K562 (cell line): ENCODE measurements around the gene EEF1B2. TPM values are rescaled to one million over a fixed set of nuclear protein-coding genes. Genes with fewer than 3 reads are reported as not detected.
A peak's percentile ranks its signal among the peaks of the same experiment; 100 is the strongest.

Experiments
- ATAC-seq: fragments of 200-7000 bp; cut with Tn5 transposase; 3 replicates; pipeline ENCODE4 v1.9.1; 2020; ENCODE audit warnings: moderate library complexity
- BruUV-seq: library from RNA; stranded (reverse); fragments of 400-500 nt; replicated peaks from 2 replicates; lab custom pipeline; 2021; lab: Mats Ljungman, UMichigan
- CTCF ChIA-PET: fragments of 300-600 bp; formaldehyde crosslinking; extraction: SDS; loops from one replicate; lab custom pipeline; 2021; ENCODE audit warnings: low intra/inter-chr PET ratio; lab: Yijun Ruan, JAX
- POLR2A ChIA-PET: fragments of 300-600, 350-650 bp; sonication (Branson Sonifier 250); formaldehyde crosslinking; extraction: SDS; loops from one replicate; lab custom pipeline; 2021; ENCODE audit warnings: antibody characterized with exemption, inconsistent platforms; lab: Yijun Ruan, JAX
- DNase-seq, 4 experiments: peaks; one replicate each; pipeline versions ENCODE4 v3.0.0 to v3.0.0-alpha.2; 2011 to 2018; ENCODE audit warnings: low spot score in 3 of 4, mixed read lengths in 3 of 4; ENCODE audit errors: extremely low read depth in 1 of 4
- FAIRE-seq: peaks from 2 replicates; lab custom pipeline; 2011; peaks lifted over from hg19 to GRCh38; lab: Jason Lieb, UNC
- H2AFZ ChIP-seq: 2 replicates; pipeline ENCODE4 v1.6.0; 2011; ENCODE audit warnings: low read depth, low read length, control low read depth, inconsistent platforms
- H3K27ac ChIP-seq: fragments of 200-600 bp; 3 replicates; pipeline ENCODE4 v1.8.0; 2011; ENCODE audit warnings: low read depth, mild to moderate bottlenecking, control low read depth, inconsistent platforms, low read length, moderate library complexity, mixed read lengths; ENCODE audit errors: extremely low read depth
- H3K27me3 ChIP-seq, 2 experiments: fragments of 300-600 bp in 1 of 2; 2 replicates in 1 of 2; 3 replicates in 1 of 2; pipeline versions ENCODE4 v1.6.0 to v1.8.0; 2011; ENCODE audit warnings: inconsistent platforms in 2 of 2, low read length in 2 of 2, mild to moderate bottlenecking in 1 of 2, mixed read lengths in 1 of 2, moderate library complexity in 1 of 2; ENCODE audit not compliant: control insufficient read depth in 2 of 2, insufficient read depth in 2 of 2
- H3K36me3 ChIP-seq: fragments of 300-600 bp; 3 replicates; pipeline ENCODE4 v1.8.0; 2011; ENCODE audit warnings: mild to moderate bottlenecking, low read length, inconsistent platforms; ENCODE audit not compliant: control insufficient read depth, insufficient read depth
- H3K4me1 ChIP-seq, 2 experiments: fragments of 200-600 bp in 1 of 2; replicated peaks in 1 of 2; 2 replicates in 1 of 2; 3 replicates in 1 of 2; pipeline versions ENCODE4 v1.5.1 to v1.8.0; 2011; ENCODE audit warnings: inconsistent platforms in 2 of 2, low read length in 2 of 2, mild to moderate bottlenecking in 1 of 2, mixed read lengths in 1 of 2, moderate library complexity in 1 of 2; ENCODE audit not compliant: control insufficient read depth in 2 of 2, insufficient read depth in 2 of 2
- H3K4me2 ChIP-seq: 2 replicates; pipeline ENCODE4 v1.6.1; 2011; ENCODE audit warnings: low read length, control low read depth, inconsistent platforms, mixed read lengths; ENCODE audit not compliant: insufficient read depth
- H3K4me3 ChIP-seq: fragments of 200-600 bp; sonication (generic), shearing (Covaris generic); 2 replicates; pipeline ENCODE4 v1.5.1; 2016; ENCODE audit warnings: control low read depth, inconsistent platforms
- H3K79me2 ChIP-seq: fragments of 200-600 bp; 3 replicates; pipeline ENCODE4 v1.8.0; 2011; ENCODE audit warnings: low read length, inconsistent platforms; ENCODE audit not compliant: control insufficient read depth, insufficient read depth
- H3K9ac ChIP-seq, 2 experiments: 2 replicates each; pipeline versions ENCODE4 v1.6.0 to v1.6.1; 2011; ENCODE audit warnings: low read depth in 2 of 2, low read length in 2 of 2, control low read depth in 1 of 2, inconsistent platforms in 1 of 2, mild to moderate bottlenecking in 1 of 2, mixed read lengths in 1 of 2; ENCODE audit not compliant: insufficient read depth in 1 of 2
- H3K9me1 ChIP-seq: one replicate; pipeline ENCODE4 v1.6.0; 2011; ENCODE audit warnings: inconsistent platforms, mild to moderate bottlenecking, low read length, moderate library complexity; ENCODE audit not compliant: control insufficient read depth, insufficient read depth
- H3K9me3 ChIP-seq: replicated peaks from 2 replicates; pipeline ENCODE4 v1.5.1; 2011; ENCODE audit warnings: low read depth, low read length, inconsistent platforms; ENCODE audit not compliant: control insufficient read depth, insufficient read depth
- H4K20me1 ChIP-seq: replicated peaks from 2 replicates; pipeline ENCODE4 v1.6.1; 2011; ENCODE audit warnings: low read length, inconsistent platforms, mixed read lengths; ENCODE audit not compliant: control insufficient read depth, insufficient read depth
- CCAR2 ChIP-seq: fragments of 200-400 bp; formaldehyde crosslinking; IDR thresholded peaks from 2 replicates; pipeline ENCODE4 v1.6.1; 2017; ENCODE audit warnings: mild to moderate bottlenecking, low read depth, low read length
- DNMT1 ChIP-seq: fragments of 450-650 bp; IDR thresholded peaks from 2 replicates; pipeline ENCODE4 v1.6.1; 2016; ENCODE audit warnings: antibody characterized with exemption, mild to moderate bottlenecking
- HLTF ChIP-seq: fragments of 450-650 bp; IDR thresholded peaks from 2 replicates; pipeline ENCODE4 v1.6.1; 2016
- KAT8 ChIP-seq: fragments of 450-650 bp; IDR thresholded peaks from 2 replicates; pipeline ENCODE4 v1.6.1; 2016; ENCODE audit warnings: low read depth, mild to moderate bottlenecking
- KDM5B ChIP-seq: fragments of 200-600 bp; sonication (generic); IDR thresholded peaks from 2 replicates; pipeline ENCODE4 v1.6.1; 2012; ENCODE audit warnings: low read depth, mild to moderate bottlenecking, moderate library complexity, low read length, control low read depth, inconsistent platforms; ENCODE audit not compliant: insufficient replicate concordance
- NFE2 ChIP-seq: IDR thresholded peaks from 2 replicates; pipeline ENCODE4 v1.6.1; 2014; ENCODE audit warnings: antibody characterized with exemption, low read depth
- NR2C1 ChIP-seq, 2 experiments: fragments of 450-650 bp; IDR thresholded peaks; 2 replicates each; pipeline ENCODE4 v1.6.1; 2017; ENCODE audit warnings: mild to moderate bottlenecking in 2 of 2, antibody characterized with exemption in 1 of 2, inconsistent platforms in 1 of 2, missing compliant biosample characterization in 1 of 2, missing genetic modification characterization in 1 of 2
- RCOR1 ChIP-seq, 2 experiments: IDR thresholded peaks; 2 replicates each; pipeline ENCODE4 v1.6.1; 2012; ENCODE audit warnings: low read depth in 2 of 2, low read length in 2 of 2, borderline replicate concordance in 1 of 2, improper control_type of control experiment in 1 of 2
- ZFP30 ChIP-seq: fragments of 250-450 bp; sonication (Bioruptor Pico); IDR thresholded peaks from 2 replicates; pipeline ENCODE4 v1.8.0; 2022; ENCODE audit warnings: moderate library complexity, mild to moderate bottlenecking, inconsistent platforms, borderline replicate concordance
- ZNF445 ChIP-seq: fragments of 250-450 bp; sonication (Bioruptor Pico); IDR thresholded peaks from 2 replicates; pipeline ENCODE4 v1.4.0; 2020; ENCODE audit warnings: low read depth, mild to moderate bottlenecking, moderate library complexity
- WGBS: fragments of 100-300 bp; shearing (Covaris generic); methylation state at CpG from one replicate; pipeline ENCODE4 v1.1.6; 2016; ENCODE audit warnings: low coverage, mixed read lengths; ENCODE audit not compliant: insufficient coverage; ENCODE audit errors: missing lambda C conversion rate; 5-methylcytosine and 5-hydroxymethylcytosine counted together
- in situ Hi-C: fragments of 300-500 bp; cut with MboI; formaldehyde crosslinking; loops from 4 replicates; pipeline ENCODE4 v1.15.0; 2018; ENCODE audit warnings: inconsistent platforms, mixed read lengths
- intact Hi-C: fragments of 100-400 bp; cut with micrococcal nuclease; formaldehyde crosslinking; loops from 2 replicates; pipeline ENCODE4 v1.14.2; 2022
- polyA plus RNA-seq, 8 experiments: library from polyadenylated mRNA; depleted of rRNA in 4 of 8; stranded (reverse) in 5 of 8; unstranded in 3 of 8; fragments of >200 nt; fragmentation: Nextera tagmentation in 2 of 8; fragmentation: Illumina TruSeq in 1 of 8; extraction: Ambion mirVana in 2 of 8; extraction: Trizol in 1 of 8; gene quantifications; 2 replicates each; pipeline versions ENCODE4 v1.2.1 to v1.2.3, GENCODE V29; 2011 to 2014; ENCODE audit warnings: inconsistent platforms in 1 of 8, missing spikeins in 1 of 8
- total RNA-seq, 7 experiments: library from RNA; depleted of rRNA in 6 of 7; stranded (reverse); fragments of >200 nt in 6 of 7; fragmentation: Illumina TruSeq in 2 of 7; extraction: Trizol in 2 of 7; gene quantifications; 2 replicates each; pipeline versions ENCODE4 v1.2.1 to v1.2.3, GENCODE V29; 2011 to 2021; ENCODE audit warnings: low replicate concordance in 1 of 7
- TF ChIP-seq, protein P1 (sequence below), 3 experiments: fragments of 200-800 bp in 1 of 3; sonication (Bioruptor generic) in 1 of 3; sonication (generic) in 1 of 3; formaldehyde crosslinking in 1 of 3; IDR thresholded peaks; 2 replicates each; pipeline versions ENCODE4 v1.6.1 to v1.8.0; 2016 to 2022; ENCODE audit warnings: mild to moderate bottlenecking in 2 of 3, missing compliant biosample characterization in 2 of 3, missing genetic modification characterization in 2 of 3, missing genetic modification reagents in 1 of 3
- TF ChIP-seq, protein P2 (sequence below), 2 experiments: IDR thresholded peaks; 2 replicates each; pipeline ENCODE4 v1.6.1; 2011; ENCODE audit warnings: borderline replicate concordance in 1 of 2, control low read depth in 1 of 2, low read depth in 1 of 2, low read length in 1 of 2, mild to moderate bottlenecking in 1 of 2, mixed read lengths in 1 of 2, moderate library complexity in 1 of 2; ENCODE audit not compliant: insufficient read depth in 1 of 2, insufficient read length in 1 of 2, poor library complexity in 1 of 2, severe bottlenecking in 1 of 2; ENCODE audit errors: extremely low read depth in 1 of 2
- TF ChIP-seq, protein P3 (sequence below): IDR thresholded peaks from 2 replicates; pipeline ENCODE4 v1.6.1; 2014; ENCODE audit warnings: antibody characterized with exemption

Gene EEF1B2
- total and polyA plus RNA-seq, 9 of the 15 experiments (the other 6 are each of a cell fraction or from before 2014, with no cell fraction given) = 522 to 1,148 (median 893) TPM

DNA sequence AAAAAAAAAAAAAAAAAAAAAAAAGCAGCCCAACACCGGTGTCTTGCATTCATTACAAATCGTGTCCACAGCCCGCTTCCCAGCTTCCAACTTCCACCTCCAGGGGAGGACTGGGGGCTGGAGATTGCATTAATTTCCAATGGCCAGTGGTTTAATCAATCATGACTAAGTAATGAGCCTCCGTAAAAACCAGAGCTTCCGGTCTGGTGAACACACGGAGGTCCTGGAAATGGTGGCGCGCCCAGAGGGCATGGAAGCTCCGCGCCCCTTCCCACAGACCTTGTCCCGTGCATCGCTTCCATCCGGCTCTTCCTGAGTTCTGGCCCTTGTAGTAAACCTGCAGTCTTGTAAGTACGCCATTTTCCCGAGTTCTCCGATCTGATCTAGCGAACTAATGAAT is 43.6 kb downstream of the EEF1B2 start:
- 16% methylated on average over 4 of the region's 17 CpGs for WGBS
- no peak for ATAC-seq
- Histone ChIP-seq H3K4me1 (no peaks in the 10 kb centered on the region; a peak in 1 of 5 replicates), H4K20me1 (no peaks in the 10 kb centered on the region), H3K9ac (no peak overlapping the region), H2AFZ (no peak overlapping the region), H3K79me2 (no peaks in the 10 kb centered on the region), H3K27ac (no peak overlapping the region), H3K36me3 (no peaks in the 10 kb centered on the region), H3K4me3 (no peak overlapping the region), H3K27me3 (peaks cover 0 to 16% of the 10 kb centered on the region in 2 experiments; a peak in 3 of 5 replicates), H3K9me1 (no peaks in the 10 kb centered on the region), H3K9me3 (no peaks in the 10 kb centered on the region), H3K4me2 (peak overlapping the region; percentile 18; the same call in 1 of the 2 replicates)
- intact Hi-C loops = no loop called here
- no peak for DNase-seq
- in situ Hi-C loops = no loop called here
- BruUV-seq = no TSS peak
- TF ChIP-seq NFE2 (no peak), CCAR2 (no peak), RCOR1 (IDR thresholded peaks at IDR 0.05; ENCODE audit: borderline replicate concordance in 1 of 2, low read depth in 2 of 2, low read length in 2 of 2) (no peak), NR2C1 (IDR thresholded peaks at IDR 0.05) (no peak), NR2C1 (tag; IDR thresholded peaks at IDR 0.05) (no peak), KDM5B (no peak), HLTF (no peak), ZNF445 (no peak), DNMT1 (no peak), ZFP30 (CRISPR knock-in tag) (no peak), KAT8 (no peak)
- TF ChIP-seq, protein P1, sequence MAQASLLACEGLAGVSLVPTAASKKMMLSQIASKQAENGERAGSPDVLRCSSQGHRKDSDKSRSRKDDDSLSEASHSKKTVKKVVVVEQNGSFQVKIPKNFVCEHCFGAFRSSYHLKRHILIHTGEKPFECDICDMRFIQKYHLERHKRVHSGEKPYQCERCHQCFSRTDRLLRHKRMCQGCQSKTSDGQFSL (CRISPR knock-in tag; IDR thresholded peaks at IDR 0.05) = no peak
- TF ChIP-seq, protein P1 (tag; IDR thresholded peaks at IDR 0.05) = no peak
- TF ChIP-seq, protein P2, sequence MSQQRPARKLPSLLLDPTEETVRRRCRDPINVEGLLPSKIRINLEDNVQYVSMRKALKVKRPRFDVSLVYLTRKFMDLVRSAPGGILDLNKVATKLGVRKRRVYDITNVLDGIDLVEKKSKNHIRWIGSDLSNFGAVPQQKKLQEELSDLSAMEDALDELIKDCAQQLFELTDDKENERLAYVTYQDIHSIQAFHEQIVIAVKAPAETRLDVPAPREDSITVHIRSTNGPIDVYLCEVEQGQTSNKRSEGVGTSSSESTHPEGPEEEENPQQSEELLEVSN (IDR thresholded peaks at IDR 0.05; ENCODE audit: borderline replicate concordance in 1 of 2, extremely low read depth in 1 of 2, insufficient read depth in 1 of 2, insufficient read length in 1 of 2, low read depth in 1 of 2, low read length in 1 of 2, poor library complexity in 1 of 2, severe bottlenecking in 1 of 2) = no peak
- TF ChIP-seq, protein P3, sequence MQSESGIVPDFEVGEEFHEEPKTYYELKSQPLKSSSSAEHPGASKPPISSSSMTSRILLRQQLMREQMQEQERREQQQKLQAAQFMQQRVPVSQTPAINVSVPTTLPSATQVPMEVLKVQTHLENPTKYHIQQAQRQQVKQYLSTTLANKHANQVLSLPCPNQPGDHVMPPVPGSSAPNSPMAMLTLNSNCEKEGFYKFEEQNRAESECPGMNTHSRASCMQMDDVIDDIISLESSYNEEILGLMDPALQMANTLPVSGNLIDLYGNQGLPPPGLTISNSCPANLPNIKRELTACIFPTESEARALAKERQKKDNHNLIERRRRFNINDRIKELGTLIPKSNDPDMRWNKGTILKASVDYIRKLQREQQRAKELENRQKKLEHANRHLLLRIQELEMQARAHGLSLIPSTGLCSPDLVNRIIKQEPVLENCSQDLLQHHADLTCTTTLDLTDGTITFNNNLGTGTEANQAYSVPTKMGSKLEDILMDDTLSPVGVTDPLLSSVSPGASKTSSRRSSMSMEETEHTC = no peak
- FAIRE-seq = no peak
- ChIA-PET CTCF (no interaction called here), POLR2A (no interaction called here)
